GM12873 (cell line): ENCODE measurements around the gene GLT6D1.

Experiments used
- CTCF ChIP-seq: IDR thresholded peaks from 2 replicates; pipeline ENCODE4 v1.5.1; 2012; ENCODE audit warnings: low read depth, mild to moderate bottlenecking, moderate library complexity, low read length, control low read depth; ENCODE audit not compliant: insufficient read depth; ENCODE audit errors: missing control alignments

The GLT6D1 gene

GRCh38 chr9:135655317-135655716 lies 16.0 kb upstream of the GLT6D1 start:
- no peak for TF ChIP-seq CTCF

GRCh38 chr9:135650408-135650807 lies 11.1 kb upstream of the GLT6D1 start:
- no peak for TF ChIP-seq CTCF

GRCh38 chr9:135649508-135649907 lies 10.2 kb upstream of the GLT6D1 start:
- TF ChIP-seq CTCF, result no peak

GRCh38 chr9:135648494-135649410 lies 9.4 kb upstream of the GLT6D1 start:
- no peak for TF ChIP-seq CTCF

- no peak for TF ChIP-seq CTCF
These were observed 8.5 kb upstream of the GLT6D1 start for GRCh38 chr9:135647884-135648283.

GRCh38 chr9:135644631-135645218 lies 5.4 kb upstream of the GLT6D1 start:
- TF ChIP-seq CTCF, result no peak

GRCh38 chr9:135641745-135642144 lies 2.4 kb upstream of the GLT6D1 start:
- no peak for TF ChIP-seq CTCF
